ENCODE data around the gene TEX22.

- no peak for TF ChIP-seq CTCF (conservative IDR thresholded peaks at IDR 0.05 in 1 of 2, IDR thresholded peaks at IDR 0.05 in 1 of 2; ENCODE audit: low read depth in 1 of 2, low read length in 2 of 2)
- TF ChIP-seq EZH2 (IDR thresholded peaks at IDR 0.05; ENCODE audit: low read length, missing control alignments): no peak
These were observed 57.7 kb downstream of the TEX22 start for GRCh38 chr14:105455766-105456660.

Data from fibroblast of lung (primary cell).